Stimulated activated CD8-positive, alpha-beta memory T cell treated with anti-CD3 and anti-CD28 coated beads, Interleukin-12 subunit alpha, Interleukin-12 subunit beta, amount 100 ng/mL, for 1 hour (primary cell): ENCODE results near the gene C20orf202.

Experiments
- DNase-seq: peaks from one replicate; pipeline ENCODE4 v3.0.0-alpha.2; 2020; ENCODE audit warnings: low read depth

The C20orf202 gene

GRCh38 chr20:1184638-1185315, 18.5 kb upstream of the C20orf202 start, which contains the start of gene TMEM74B:
TSS of gene TMEM74B (minus strand) at chr20:1184981. CDS start at chr20:1183801, 1,180 bp downstream.
- DNase-seq, result no peak

GRCh38 chr20:1185316-1185741, 17.9 kb upstream of the C20orf202 start:
- DNase-seq, result no peak

GRCh38 chr20:1185790-1186334, 17.4 kb upstream of the C20orf202 start:
- DNase-seq, result no peak

GRCh38 chr20:1186367-1186991, 16.8 kb upstream of the C20orf202 start:
- DNase-seq, result no peak

- no peak for DNase-seq
Measured at GRCh38 chr20:1187605-1188171, 15.6 kb upstream of the C20orf202 start.

GRCh38 chr20:1188347-1188746, 14.9 kb upstream of the C20orf202 start:
- no peak for DNase-seq

GRCh38 chr20:1189827-1190226, 13.4 kb upstream of the C20orf202 start:
- no peak for DNase-seq

- DNase-seq, result no peak
Measured at GRCh38 chr20:1190847-1191246, 12.4 kb upstream of the C20orf202 start.

- no peak for DNase-seq
Measured at GRCh38 chr20:1191299-1191698, 12.0 kb upstream of the C20orf202 start.

- no peak for DNase-seq
Measured at GRCh38 chr20:1195226-1195625, 8.0 kb upstream of the C20orf202 start.

GRCh38 chr20:1196634-1197033, 6.6 kb upstream of the C20orf202 start:
- no peak for DNase-seq

GRCh38 chr20:1197801-1198200, 5.5 kb upstream of the C20orf202 start:
- DNase-seq, result no peak

- DNase-seq, result no peak
Measured at GRCh38 chr20:1198751-1199150, 4.5 kb upstream of the C20orf202 start.

GRCh38 chr20:1199212-1199873, 3.9 kb upstream of the C20orf202 start:
- DNase-seq, result no peak

- no peak for DNase-seq
Measured at GRCh38 chr20:1199964-1200363, 3.3 kb upstream of the C20orf202 start.

GRCh38 chr20:1203630-1204029, 376 bp downstream of the C20orf202 start:
- no peak for DNase-seq

GRCh38 chr20:1204113-1204512, 859 bp downstream of the C20orf202 start:
- DNase-seq, result no peak

GRCh38 chr20:1204576-1204975, 1.3 kb downstream of the C20orf202 start:
- no peak for DNase-seq

- no peak for DNase-seq
Measured at GRCh38 chr20:1205802-1206201, 2.5 kb downstream of the C20orf202 start.

- DNase-seq, result no peak
Measured at GRCh38 chr20:1206366-1207148, 3.3 kb downstream of the C20orf202 start.

- no peak for DNase-seq
Measured at GRCh38 chr20:1207293-1207878, 4.1 kb downstream of the C20orf202 start.
